LoVo (cell line): ENCODE results near the gene TXNIP.

Experiments
- DNase-seq: peaks from one replicate; pipeline ENCODE4 v3.0.0-alpha.2; 2016; ENCODE audit warnings: low spot score

Gene TXNIP

GRCh38 chr1:145985502-145986439, 10.6 kb downstream of the TXNIP start:
- DNase-seq, result peak; percentile 63

DNA sequence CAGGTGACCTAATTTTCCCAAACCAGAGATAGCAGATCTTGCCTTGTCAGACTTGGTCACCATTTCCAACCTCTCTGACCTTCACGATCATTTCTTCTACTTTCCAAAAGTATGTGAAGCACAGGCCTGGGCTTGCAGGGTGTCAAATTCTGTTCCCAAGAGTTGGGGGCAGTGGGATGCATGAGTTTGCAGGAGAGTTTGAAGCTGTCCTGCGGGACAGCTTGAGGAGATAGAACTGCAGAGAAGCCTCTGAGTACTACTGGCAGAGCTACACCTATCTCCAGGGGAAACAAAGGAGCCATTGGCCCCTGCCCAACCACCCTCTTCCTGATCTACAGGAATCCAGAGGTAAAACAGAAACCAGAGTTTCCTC, 11.3 kb downstream of the TXNIP start:
- no peak for DNase-seq

DNA sequence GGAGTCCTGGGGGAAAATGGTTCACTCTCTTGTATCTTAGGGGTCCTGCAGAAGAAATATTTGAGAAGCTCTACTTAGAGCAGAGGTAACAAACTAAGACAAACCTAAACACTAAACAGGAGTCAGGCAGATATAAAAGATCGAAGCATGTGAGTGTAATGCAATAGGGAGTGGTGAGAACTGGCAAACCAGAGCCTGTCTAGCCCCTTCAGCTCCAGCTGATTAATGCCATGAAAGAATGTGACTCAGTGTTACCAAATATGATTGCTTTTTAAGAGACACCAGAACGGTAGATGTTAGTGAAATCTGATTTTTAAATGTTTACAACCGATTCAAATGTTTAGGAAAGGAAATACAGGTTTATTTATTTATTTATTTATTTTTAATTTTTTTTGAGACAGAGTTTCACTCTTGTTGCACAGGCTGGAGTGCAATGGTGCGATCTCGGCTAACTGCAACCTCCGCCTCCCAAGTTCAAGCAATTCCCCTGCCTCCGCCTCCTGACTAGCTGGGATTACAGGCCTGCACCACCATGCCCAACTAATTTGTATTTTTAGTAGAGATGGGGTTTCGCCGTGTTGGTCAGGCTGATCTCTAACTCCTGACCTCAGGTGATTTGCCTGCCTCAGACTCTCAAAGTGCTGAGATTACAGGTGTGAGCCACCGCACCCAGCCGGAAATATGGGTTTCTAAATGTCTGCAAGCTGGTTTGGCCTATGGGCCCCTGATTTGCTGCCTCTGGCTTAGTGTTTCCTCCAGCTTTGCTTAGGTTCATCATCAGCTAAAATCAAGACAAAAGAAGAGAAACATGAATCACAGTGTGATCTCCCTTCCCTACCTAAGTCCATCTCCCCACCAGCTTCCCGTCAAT, 12.2 kb downstream of the TXNIP start:
- DNase-seq, result no peak

DNA sequence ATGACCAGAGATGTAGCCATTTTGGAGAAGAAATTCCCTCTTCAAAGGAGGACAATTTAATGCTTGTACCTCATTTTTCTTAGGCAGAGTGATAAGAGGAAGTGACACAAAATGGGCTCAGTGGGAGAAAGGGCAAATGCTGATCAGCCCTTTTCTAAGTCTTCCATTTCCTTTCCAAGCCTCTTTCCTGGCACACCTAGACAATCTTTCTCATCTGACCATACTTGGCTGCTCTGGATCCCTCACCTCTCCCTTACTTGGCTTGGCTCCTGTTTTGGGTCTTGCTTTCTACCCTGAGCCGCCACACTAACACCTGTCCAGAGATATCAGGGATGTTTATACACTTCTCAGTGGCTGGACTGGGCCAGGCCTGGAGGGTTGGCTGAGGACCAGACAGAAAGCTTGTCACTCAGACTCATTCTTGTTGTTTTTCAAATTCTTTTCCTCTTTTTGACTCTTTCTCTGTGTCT, 13.1 kb downstream of the TXNIP start:
- DNase-seq, result peak; percentile 67

DNA sequence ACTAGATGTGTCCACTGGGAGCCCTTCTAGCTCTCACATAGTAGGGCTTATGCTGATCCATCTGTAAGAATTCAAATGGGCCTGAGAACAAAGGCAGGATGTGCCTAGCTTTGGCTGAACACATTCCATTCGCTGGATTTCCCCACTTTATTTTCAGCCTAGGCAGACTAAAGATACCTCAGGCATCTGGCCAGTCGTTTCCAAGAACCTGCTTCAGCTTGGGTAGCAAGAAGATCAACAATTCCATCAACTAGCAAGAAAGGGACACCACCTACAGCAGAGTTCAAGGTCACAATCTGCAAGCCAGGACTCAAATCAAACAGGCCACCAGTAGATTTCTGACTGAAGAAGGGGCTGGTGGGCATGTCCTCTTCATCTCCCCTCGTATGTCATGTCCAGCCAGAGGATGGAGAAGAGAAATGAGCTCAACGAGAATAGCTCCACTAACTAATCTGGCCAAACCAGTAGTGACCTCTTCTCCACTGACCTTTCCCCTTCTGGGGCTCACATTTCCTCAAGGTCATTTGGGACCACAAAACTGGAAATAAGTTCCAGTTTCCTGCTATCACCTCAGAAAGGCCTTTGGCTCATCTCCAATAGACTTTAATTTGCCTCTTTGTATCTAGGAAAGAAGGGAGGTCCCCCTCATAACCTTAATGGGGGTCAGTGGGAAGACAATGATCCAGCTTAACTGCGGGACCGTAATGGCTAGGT, 14.2 kb downstream of the TXNIP start:
- DNase-seq, result no peak

GRCh38 chr1:145980457-145980994, 15.9 kb downstream of the TXNIP start:
- DNase-seq, result no peak

DNA sequence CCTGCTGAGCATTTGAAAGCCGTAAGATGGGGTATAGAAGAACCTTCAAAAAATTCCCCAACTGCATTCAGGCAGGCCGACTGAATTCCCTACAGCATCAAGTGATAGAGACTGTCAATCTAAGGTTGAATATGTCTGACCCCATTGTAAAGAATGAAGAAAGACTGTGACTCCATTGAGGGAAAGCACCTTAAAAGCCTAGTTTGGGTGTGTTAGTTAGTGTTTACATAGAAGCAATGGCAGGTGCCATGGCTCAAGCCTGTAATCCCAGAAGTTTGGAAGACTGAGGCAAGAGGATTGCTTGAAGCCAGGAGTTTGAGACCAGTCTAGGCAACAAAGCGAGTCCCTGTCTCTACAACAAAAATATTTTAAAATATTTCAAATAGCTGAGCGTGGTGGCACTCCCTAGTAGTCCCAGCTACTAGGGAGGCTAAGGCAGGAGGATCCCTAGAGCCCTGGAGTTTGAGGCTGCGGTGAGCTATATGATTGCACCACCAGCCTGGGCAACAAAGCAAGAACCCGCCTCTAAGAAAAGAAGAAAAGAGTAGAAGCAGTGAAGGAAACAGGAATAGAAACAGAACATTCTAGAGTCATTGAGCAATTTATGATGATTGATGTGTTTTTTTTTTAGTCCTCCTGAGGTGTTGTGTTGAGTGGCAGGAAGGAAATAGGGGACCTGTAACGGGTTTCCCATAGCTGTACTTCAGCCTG, 16.5 kb downstream of the TXNIP start:
- DNase-seq, result no peak

GRCh38 chr1:145978854-145979745, 17.3 kb downstream of the TXNIP start:
- DNase-seq, result peak; percentile 97

GRCh38 chr1:145978471-145978853, 17.9 kb downstream of the TXNIP start:
- no peak for DNase-seq

DNA sequence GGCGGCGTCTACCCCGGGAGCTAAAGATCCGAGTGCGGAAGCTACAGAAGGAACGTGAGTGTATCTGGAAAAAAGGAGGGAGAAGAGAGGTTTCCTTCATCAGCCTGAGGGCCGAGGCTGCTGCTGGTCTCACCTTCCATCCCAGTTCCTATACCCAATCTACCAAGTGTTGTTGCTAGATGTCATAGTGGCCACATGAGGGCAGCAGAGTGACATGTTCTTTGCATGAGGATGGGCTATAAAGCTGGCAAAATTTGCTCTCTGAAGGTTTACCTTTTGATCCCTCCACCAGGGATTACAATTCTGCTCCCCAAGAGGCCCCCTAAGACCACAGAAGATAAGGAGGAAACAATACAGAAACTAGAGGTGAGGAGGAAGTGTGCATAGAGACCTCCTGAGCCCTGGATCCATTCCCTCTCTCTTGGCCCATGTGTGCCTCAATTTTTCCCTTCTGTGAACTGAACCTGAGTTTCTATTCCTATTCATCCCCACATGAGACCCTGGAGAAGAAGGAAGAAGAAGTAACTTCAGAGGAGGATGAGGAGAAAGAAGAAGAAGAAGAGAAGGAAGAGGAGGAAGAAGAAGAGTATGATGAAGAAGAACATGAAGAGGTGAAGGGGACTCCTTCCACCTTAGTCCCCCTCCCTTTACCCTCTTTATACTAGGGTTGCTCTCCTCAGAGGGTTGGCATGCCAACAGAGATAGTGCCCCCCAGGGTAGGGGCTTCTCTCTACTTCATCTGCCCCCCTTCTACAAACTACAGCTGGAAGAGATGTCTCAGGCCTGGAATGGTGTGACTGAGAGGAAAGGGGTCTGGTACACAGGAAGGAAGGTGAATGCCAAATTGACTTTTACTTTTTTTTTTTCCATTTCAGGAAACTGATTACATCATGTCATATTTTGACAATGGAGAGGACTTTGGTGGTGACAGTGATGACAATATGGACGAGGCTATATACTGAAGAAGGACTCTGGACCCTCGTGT, 18.6 kb downstream of the TXNIP start:
- DNase-seq, result peak; percentile 87

GRCh38 chr1:145977016-145977415, 19.4 kb downstream of the TXNIP start:
- no peak for DNase-seq

DNA sequence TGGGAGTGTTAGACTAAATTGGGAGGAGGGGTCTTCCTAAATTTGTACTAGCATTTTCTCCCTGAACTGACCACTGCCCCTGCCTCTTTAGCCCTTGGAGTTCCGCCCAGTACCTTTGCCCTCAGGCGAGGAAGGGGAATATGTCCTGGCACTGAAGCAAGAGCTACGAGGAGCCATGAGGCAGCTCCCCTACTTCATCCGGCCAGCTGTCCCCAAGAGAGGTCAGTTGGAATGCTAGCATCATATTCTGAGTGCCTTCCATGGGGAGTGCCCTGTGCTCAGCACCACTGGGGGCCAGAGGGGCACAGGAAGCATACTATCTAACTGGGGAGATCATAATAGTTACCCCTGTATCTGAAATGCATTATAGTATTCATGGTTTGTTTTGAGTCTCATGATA, 21.2 kb downstream of the TXNIP start:
- DNase-seq, result no peak

GRCh38 chr1:145974721-145975120, 21.7 kb downstream of the TXNIP start:
- DNase-seq, result no peak

DNA sequence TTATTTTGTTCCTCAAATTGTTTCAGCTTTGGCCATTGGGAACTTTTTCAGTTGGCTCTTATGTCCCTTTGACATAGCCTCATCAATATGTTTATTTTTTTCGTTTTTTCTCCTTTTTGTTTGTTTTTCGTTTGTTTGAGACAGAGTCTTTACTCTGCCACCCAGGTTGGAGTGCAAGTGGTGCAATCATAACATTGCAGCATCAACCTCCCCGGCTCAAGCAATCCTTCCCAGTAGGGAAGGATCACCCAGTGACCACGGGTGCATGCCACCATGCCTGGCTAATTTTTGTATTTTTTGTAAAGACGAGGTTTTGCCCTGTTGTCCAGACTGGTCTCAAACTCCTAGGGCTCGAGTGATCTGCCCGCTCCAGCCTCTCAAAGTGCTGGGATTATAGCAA, 23.8 kb downstream of the TXNIP start:
- no peak for DNase-seq

- no peak for DNase-seq
Measured at GRCh38 chr1:145967288-145967687, 29.1 kb downstream of the TXNIP start.

DNA sequence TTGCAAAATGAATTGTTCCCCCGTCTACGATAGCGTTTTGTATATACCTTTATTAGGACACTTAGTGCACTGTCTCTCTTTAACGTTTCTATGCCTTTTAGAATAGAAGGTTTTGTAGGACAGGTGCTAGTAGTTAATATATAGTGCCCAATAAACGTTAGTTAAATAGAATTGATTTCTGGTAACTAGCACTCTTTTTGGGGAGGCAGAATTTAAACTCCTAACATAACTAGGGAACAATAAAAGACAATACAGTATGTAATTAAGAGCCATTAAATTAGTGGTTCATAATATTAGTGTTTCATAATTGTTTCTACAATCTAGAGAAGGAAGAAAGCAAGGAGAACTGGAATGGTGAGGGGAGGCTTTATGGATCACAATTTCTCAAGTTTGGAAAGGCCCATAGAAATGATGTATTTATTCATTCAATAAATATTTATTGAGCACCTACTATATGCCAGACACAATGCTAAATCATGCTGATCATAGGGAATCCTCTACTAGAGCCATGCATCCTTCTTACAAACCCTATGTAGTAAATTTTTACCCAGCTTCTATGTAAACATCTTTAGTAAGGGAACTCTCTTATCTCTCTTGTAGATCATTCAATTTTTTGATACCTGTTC, 31.1 kb downstream of the TXNIP start:
- no peak for DNase-seq

DNA sequence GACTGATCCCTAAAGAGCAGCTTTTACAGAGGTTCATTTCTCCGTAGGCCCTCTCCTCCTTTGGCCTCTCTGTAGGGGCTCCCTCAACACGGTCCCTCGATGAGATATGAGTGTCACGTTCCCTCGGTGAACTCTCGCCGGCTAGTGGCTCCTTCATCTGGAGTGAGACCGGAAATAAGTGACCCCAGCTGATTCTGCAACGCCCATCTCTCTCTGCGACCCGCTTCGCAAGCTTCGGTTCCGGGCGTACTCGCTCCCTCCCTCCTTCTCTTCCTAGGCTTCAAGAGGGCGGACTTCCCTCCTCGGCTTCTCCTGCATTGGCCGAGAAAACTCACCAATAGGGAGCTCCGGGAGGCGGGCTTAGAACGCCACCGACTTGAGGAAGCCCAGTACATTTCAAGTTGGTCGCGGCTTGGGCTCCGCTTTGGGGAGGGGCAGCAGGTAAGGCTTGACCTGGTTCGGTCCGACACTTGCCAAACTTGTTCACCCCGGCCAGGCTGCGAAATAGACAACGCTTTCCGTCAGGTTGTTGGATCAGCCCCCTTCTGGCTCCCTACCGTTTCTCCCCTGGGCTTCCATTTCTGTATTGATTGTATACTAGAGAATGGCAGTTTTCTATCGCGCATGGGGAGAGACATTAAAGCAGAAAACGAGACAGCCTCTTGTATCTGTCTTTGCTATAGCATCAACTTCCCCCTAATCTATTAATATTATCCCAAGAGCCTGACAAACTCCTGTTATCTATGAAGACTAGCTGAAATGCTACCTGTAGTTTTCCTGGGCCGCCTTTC, 31.9 kb downstream of the TXNIP start, which contains the start of the genes ANKRD34A and POLR3GL:
ANKRD34A (minus strand) TSS at position 248 of the 791 bp plus-strand sequence. CDS start 2,816 bp downstream, outside the sequence.
POLR3GL (plus strand) TSS at position 363 of the 791 bp plus-strand sequence. CDS start 10,176 bp downstream, outside the sequence.
- DNase-seq, result peak; percentile 93
